ENCODE data around the gene ADGB.

The ADGB gene

GRCh38 chr6:146574211-146574610, 24.6 kb upstream of the ADGB start:
- TF ChIP-seq SP1 (IDR thresholded peaks at IDR 0.05) (no peak), FOXA1 (IDR thresholded peaks at IDR 0.05) (no peak), CTBP1 (IDR thresholded peaks at IDR 0.05; ENCODE audit: borderline replicate concordance) (no peak), PKNOX1 (IDR thresholded peaks at IDR 0.05) (no peak), FOXK2 (IDR thresholded peaks at IDR 0.05) (no peak), L3MBTL2 (conservative IDR thresholded peaks at IDR 0.05) (no peak), ZNF384 (IDR thresholded peaks at IDR 0.05) (no peak), LEF1 (IDR thresholded peaks at IDR 0.05; ENCODE audit: borderline replicate concordance) (no peak), HDGF (IDR thresholded peaks at IDR 0.05; ENCODE audit: borderline replicate concordance) (no peak)
- POLR2A ChIA-PET = no interaction called here
- CTCF ChIA-PET = no interaction called here
- no peak for DNase-seq (ENCODE audit: extremely low spot score)

GRCh38 chr6:146578054-146578453, 20.7 kb upstream of the ADGB start:
- ChIA-PET CTCF (interaction anchor here (0.6 kb wide), 1 partner anchor 35 kb away, joined by 3 read pairs; the partner anchor contains the start of gene RAB32), POLR2A (no interaction called here)
- DNase-seq (ENCODE audit: extremely low spot score) = no peak
- TF ChIP-seq FOXM1 (IDR thresholded peaks at IDR 0.05; ENCODE audit: borderline replicate concordance) (no peak), ELF4 (IDR thresholded peaks at IDR 0.05) (no peak), PKNOX1 (IDR thresholded peaks at IDR 0.05) (no peak), L3MBTL2 (conservative IDR thresholded peaks at IDR 0.05) (no peak), ZNF384 (IDR thresholded peaks at IDR 0.05) (no peak), FOXK2 (IDR thresholded peaks at IDR 0.05) (no peak), ARNT (IDR thresholded peaks at IDR 0.05) (no peak), SP1 (IDR thresholded peaks at IDR 0.05) (no peak), CTBP1 (IDR thresholded peaks at IDR 0.05; ENCODE audit: borderline replicate concordance) (no peak), SUZ12 (IDR thresholded peaks at IDR 0.05) (no peak), TARDBP (IDR thresholded peaks at IDR 0.05) (no peak), HDGF (IDR thresholded peaks at IDR 0.05; ENCODE audit: borderline replicate concordance) (no peak), BHLHE40 (IDR thresholded peaks at IDR 0.05; ENCODE audit: borderline replicate concordance) (no peak), LEF1 (IDR thresholded peaks at IDR 0.05; ENCODE audit: borderline replicate concordance) (no peak), NFRKB (IDR thresholded peaks at IDR 0.05) (no peak), FOXA1 (IDR thresholded peaks at IDR 0.05) (no peak)

- DNase-seq (ENCODE audit: extremely low spot score) = no peak
- TF ChIP-seq ARNT (IDR thresholded peaks at IDR 0.05) (no peak), CTBP1 (IDR thresholded peaks at IDR 0.05; ENCODE audit: borderline replicate concordance) (no peak), HDGF (IDR thresholded peaks at IDR 0.05; ENCODE audit: borderline replicate concordance) (no peak), TARDBP (IDR thresholded peaks at IDR 0.05) (no peak), FOXK2 (IDR thresholded peaks at IDR 0.05) (no peak), PKNOX1 (IDR thresholded peaks at IDR 0.05) (no peak), ELF4 (IDR thresholded peaks at IDR 0.05) (no peak), L3MBTL2 (conservative IDR thresholded peaks at IDR 0.05) (no peak), FOXA1 (IDR thresholded peaks at IDR 0.05) (no peak), ZNF384 (IDR thresholded peaks at IDR 0.05) (no peak), SP1 (IDR thresholded peaks at IDR 0.05) (no peak)
- CTCF ChIA-PET = no interaction called here
- POLR2A ChIA-PET = no interaction called here
These were observed 16.8 kb upstream of the ADGB start for GRCh38 chr6:146581968-146582367.

- no peak for TF ChIP-seq SUZ12 (IDR thresholded peaks at IDR 0.05)
- TF ChIP-seq TARDBP (IDR thresholded peaks at IDR 0.05) = no peak
- no peak for TF ChIP-seq LEF1 (IDR thresholded peaks at IDR 0.05; ENCODE audit: borderline replicate concordance)
- TF ChIP-seq L3MBTL2 (conservative IDR thresholded peaks at IDR 0.05) = no peak
- no peak for TF ChIP-seq FOXM1 (IDR thresholded peaks at IDR 0.05; ENCODE audit: borderline replicate concordance)
- no peak for TF ChIP-seq CTBP1 (IDR thresholded peaks at IDR 0.05; ENCODE audit: borderline replicate concordance)
- TF ChIP-seq ELF4 (IDR thresholded peaks at IDR 0.05) = no peak
- TF ChIP-seq NFRKB (IDR thresholded peaks at IDR 0.05) = no peak
- ChIA-PET POLR2A (no interaction called here), CTCF (no interaction called here)
- no peak for DNase-seq (ENCODE audit: extremely low spot score)
These were observed 15.9 kb upstream of the ADGB start for GRCh38 chr6:146582857-146583256.

- DNase-seq (ENCODE audit: extremely low spot score) = no peak
- ChIA-PET CTCF (no interaction called here), POLR2A (no interaction called here)
- TF ChIP-seq PKNOX1 (IDR thresholded peaks at IDR 0.05) (no peak), BHLHE40 (IDR thresholded peaks at IDR 0.05; ENCODE audit: borderline replicate concordance) (no peak), ELF4 (IDR thresholded peaks at IDR 0.05) (no peak), HDGF (IDR thresholded peaks at IDR 0.05; ENCODE audit: borderline replicate concordance) (no peak), ARNT (IDR thresholded peaks at IDR 0.05) (no peak), L3MBTL2 (conservative IDR thresholded peaks at IDR 0.05) (no peak), CTBP1 (IDR thresholded peaks at IDR 0.05; ENCODE audit: borderline replicate concordance) (no peak), TARDBP (IDR thresholded peaks at IDR 0.05) (no peak)
These were observed 14.8 kb upstream of the ADGB start for GRCh38 chr6:146583966-146584365.

- no peak for DNase-seq (ENCODE audit: extremely low spot score)
- CTCF ChIA-PET = no interaction called here
- TF ChIP-seq FOXM1 (IDR thresholded peaks at IDR 0.05; ENCODE audit: borderline replicate concordance) (no peak), CTBP1 (IDR thresholded peaks at IDR 0.05; ENCODE audit: borderline replicate concordance) (no peak), SUZ12 (IDR thresholded peaks at IDR 0.05) (no peak), ELF4 (IDR thresholded peaks at IDR 0.05) (no peak), PKNOX1 (IDR thresholded peaks at IDR 0.05) (no peak), NFRKB (IDR thresholded peaks at IDR 0.05) (no peak), TARDBP (IDR thresholded peaks at IDR 0.05) (no peak), SP1 (IDR thresholded peaks at IDR 0.05) (no peak), LEF1 (IDR thresholded peaks at IDR 0.05; ENCODE audit: borderline replicate concordance) (no peak), HDGF (IDR thresholded peaks at IDR 0.05; ENCODE audit: borderline replicate concordance) (no peak), FOXK2 (IDR thresholded peaks at IDR 0.05) (no peak), ZNF384 (IDR thresholded peaks at IDR 0.05) (no peak), BHLHE40 (IDR thresholded peaks at IDR 0.05; ENCODE audit: borderline replicate concordance) (no peak), ARNT (IDR thresholded peaks at IDR 0.05) (no peak)
- POLR2A ChIA-PET = no interaction called here
These were observed 11.3 kb upstream of the ADGB start for GRCh38 chr6:146587459-146587858.
